HFFc6 (cell line): ENCODE data around the gene ZRANB3. TPM values are rescaled to one million over a fixed set of nuclear protein-coding genes. Genes with fewer than 3 reads are reported as not detected.

Experiments
- DNase-seq: peaks from one replicate; pipeline ENCODE4 v3.0.0-alpha.2; 2018
- H3K27ac Mint-ChIP-seq: 2 replicates; pipeline ENCODE4 v1.8.0; 2020; ENCODE audit warnings: mild to moderate bottlenecking, mixed read lengths
- H3K27me3 Mint-ChIP-seq: 2 replicates; pipeline ENCODE4 v1.8.0; 2021; ENCODE audit warnings: mild to moderate bottlenecking, moderate library complexity, mixed read lengths; ENCODE audit not compliant: insufficient read depth
- H3K36me3 Mint-ChIP-seq: 2 replicates; pipeline ENCODE4 v1.8.0; 2021; ENCODE audit warnings: low read depth, mixed read lengths
- H3K4me1 Mint-ChIP-seq: 2 replicates; pipeline ENCODE4 v1.8.0; 2020; ENCODE audit warnings: low read depth, mixed read lengths
- H3K4me3 Mint-ChIP-seq: 2 replicates; pipeline ENCODE4 v1.8.0; 2020; ENCODE audit warnings: mild to moderate bottlenecking, moderate library complexity, mixed read lengths
- H3K9me3 Mint-ChIP-seq: 2 replicates; pipeline ENCODE4 v1.8.0; 2020; ENCODE audit warnings: mild to moderate bottlenecking, mixed read lengths
- CTCF ChIP-seq: fragments of 200-600 bp; sonication (generic); IDR thresholded peaks from 2 replicates; pipeline ENCODE4 v1.5.0; 2021; ENCODE audit warnings: antibody characterized with exemption, mild to moderate bottlenecking
- total RNA-seq, 6 experiments: library from RNA; stranded (reverse); fragmentation: NEBNext Ultra II Directional; extraction: Animal tissue kit (Norgen Biotek cat#: 25700); gene quantifications; 2 replicates in 1 of 6; 3 replicates in 5 of 6; pipeline ENCODE4 v1.2.3, GENCODE V29; 2021

The ZRANB3 gene
- total RNA-seq, 6 experiments from 2014 or later: 8.1 to 10.2 (median 8.8) TPM

- H3K9me3 Mint-ChIP-seq: peaks cover 5% of the 10 kb centered on the region; the same call in 1 of the 2 replicates
- no peak overlapping the region for H3K4me3 Mint-ChIP-seq
- H3K4me1 Mint-ChIP-seq: peaks cover 7% of the 10 kb centered on the region
- TF ChIP-seq CTCF: no peak
- DNase-seq: no peak
- H3K27me3 Mint-ChIP-seq: no peaks in the 10 kb centered on the region; the same call in 1 of the 2 replicates
- H3K27ac Mint-ChIP-seq: no peak overlapping the region
- H3K36me3 Mint-ChIP-seq: peaks cover 6% of the 10 kb centered on the region
These were observed 345.0 kb downstream of the ZRANB3 start for GRCh38 chr2:135186054-135186453.

- Mint-ChIP-seq H3K27ac (no peak overlapping the region), H3K4me3 (no peak overlapping the region), H3K4me1 (peaks cover 7% of the 10 kb centered on the region), H3K36me3 (no peaks in the 10 kb centered on the region; the same call in 1 of the 2 replicates), H3K9me3 (no peaks in the 10 kb centered on the region), H3K27me3 (peaks cover 1% of the 10 kb centered on the region; the same call in 1 of the 2 replicates)
- DNase-seq: no peak
- TF ChIP-seq CTCF: no peak
These were observed 347.2 kb downstream of the ZRANB3 start for GRCh38 chr2:135183822-135184221.

- Mint-ChIP-seq H3K4me1 (peaks cover 7% of the 10 kb centered on the region), H3K27me3 (peaks cover 1% of the 10 kb centered on the region; the same call in 1 of the 2 replicates), H3K27ac (no peak overlapping the region), H3K9me3 (no peaks in the 10 kb centered on the region), H3K4me3 (no peak overlapping the region), H3K36me3 (peaks cover 4% of the 10 kb centered on the region; the same call in 1 of the 2 replicates)
- no peak for TF ChIP-seq CTCF
- no peak for DNase-seq
These were observed 348.4 kb downstream of the ZRANB3 start for GRCh38 chr2:135182601-135183000.

GRCh38 chr2:135182190-135182589 lies 348.8 kb downstream of the ZRANB3 start:
- H3K4me3 Mint-ChIP-seq: no peak overlapping the region
- DNase-seq: no peak
- peaks cover 7% of the 10 kb centered on the region for H3K4me1 Mint-ChIP-seq
- peaks cover 1% of the 10 kb centered on the region; the same call in 1 of the 2 replicates for H3K27me3 Mint-ChIP-seq
- peaks cover 6% of the 10 kb centered on the region for H3K36me3 Mint-ChIP-seq
- H3K27ac Mint-ChIP-seq: no peak overlapping the region
- no peak for TF ChIP-seq CTCF
- no peaks in the 10 kb centered on the region; the same call in 1 of the 2 replicates for H3K9me3 Mint-ChIP-seq

GRCh38 chr2:135179689-135180088 lies 351.3 kb downstream of the ZRANB3 start:
- no peak for TF ChIP-seq CTCF
- no peak for DNase-seq
- no peak overlapping the region for H3K27ac Mint-ChIP-seq
- H3K27me3 Mint-ChIP-seq: peaks cover 1% of the 10 kb centered on the region; the same call in 1 of the 2 replicates
- H3K9me3 Mint-ChIP-seq: no peaks in the 10 kb centered on the region; the same call in none of the 2 replicates
- H3K36me3 Mint-ChIP-seq: peaks cover 30% of the 10 kb centered on the region
- H3K4me1 Mint-ChIP-seq: peaks cover 7% of the 10 kb centered on the region
- no peak overlapping the region for H3K4me3 Mint-ChIP-seq

GRCh38 chr2:135175177-135175576 lies 355.8 kb downstream of the ZRANB3 start:
- Mint-ChIP-seq H3K27ac (no peak overlapping the region), H3K4me3 (no peak overlapping the region), H3K4me1 (no peaks in the 10 kb centered on the region), H3K9me3 (no peaks in the 10 kb centered on the region; the same call in none of the 2 replicates), H3K27me3 (peaks cover 1% of the 10 kb centered on the region), H3K36me3 (peaks cover 55% of the 10 kb centered on the region)
- DNase-seq: no peak
- TF ChIP-seq CTCF: no peak
